Activated gamma-delta T cell treated with Interleukin-2 at 50 U/mL for 16 hours (primary cell): ENCODE measurements around the gene ZNF549.

Experiments
- DNase-seq: peaks from one replicate; pipeline ENCODE4 v3.0.0-alpha.2; 2020

Gene ZNF549

DNA sequence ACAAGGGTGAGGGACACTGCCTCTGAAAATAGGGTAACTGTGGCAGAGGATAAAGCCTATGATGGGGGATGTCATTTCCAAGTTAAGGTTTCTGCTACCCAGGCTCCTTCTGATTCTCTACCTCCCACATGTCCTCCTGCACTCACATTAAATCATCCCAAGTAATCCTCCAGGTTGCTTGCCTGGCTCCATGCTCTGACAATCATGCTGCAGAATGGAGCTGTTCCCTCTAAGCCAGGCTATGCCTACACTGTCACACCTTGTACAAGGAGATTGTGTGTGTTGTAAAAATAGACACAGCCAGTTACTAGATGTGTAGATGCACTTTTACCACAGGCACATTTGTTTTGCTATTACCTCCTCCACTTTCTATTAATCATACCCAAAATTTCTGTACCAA is 43.6 kb downstream of the ZNF549 start:
- no peak for DNase-seq

DNA sequence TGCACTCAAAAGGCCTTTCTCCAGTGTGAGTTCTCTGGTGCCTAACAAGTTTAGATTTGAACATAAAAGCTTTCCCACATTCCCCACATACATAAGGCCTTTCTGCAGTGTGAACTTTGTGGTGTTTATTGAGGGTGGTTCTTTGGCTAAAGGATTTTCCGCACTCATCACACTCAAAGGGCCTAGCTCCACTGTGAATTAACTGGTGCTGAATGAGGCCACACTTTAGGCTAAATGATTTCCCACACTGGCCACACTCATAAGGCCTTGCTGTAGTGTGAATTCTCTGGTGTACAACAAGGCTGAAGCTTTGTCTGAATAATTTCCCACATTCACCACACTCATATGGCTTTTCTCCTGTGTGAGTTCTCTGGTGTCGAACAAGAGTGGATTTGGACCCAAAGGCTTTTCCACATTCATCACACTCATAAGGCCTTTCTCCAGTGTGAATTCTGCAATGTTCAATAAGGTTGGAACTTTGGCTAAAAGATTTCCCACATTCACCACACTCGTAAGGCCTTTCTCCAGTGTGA is 45.3 kb downstream of the ZNF549 start:
- DNase-seq, result no peak

DNA sequence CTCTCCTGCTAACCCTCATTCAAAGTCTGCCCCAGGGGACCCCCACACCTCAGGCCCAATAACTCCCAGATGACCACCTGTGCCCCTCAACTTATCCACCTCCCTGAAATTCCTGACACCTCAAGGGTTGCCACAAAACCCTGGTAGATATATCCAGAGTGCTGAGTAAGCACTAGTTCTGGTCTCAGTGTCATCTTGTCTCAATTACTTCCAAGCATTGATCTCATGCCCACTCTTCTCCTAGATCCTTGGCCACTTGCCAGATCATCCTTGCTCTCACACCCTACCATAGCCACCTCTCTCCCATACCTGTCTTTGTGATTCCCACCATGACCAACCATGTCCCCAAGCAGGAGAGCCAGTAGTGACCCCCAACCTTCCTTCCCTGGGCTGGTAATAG is 49.5 kb downstream of the ZNF549 start:
- DNase-seq, result no peak

DNA sequence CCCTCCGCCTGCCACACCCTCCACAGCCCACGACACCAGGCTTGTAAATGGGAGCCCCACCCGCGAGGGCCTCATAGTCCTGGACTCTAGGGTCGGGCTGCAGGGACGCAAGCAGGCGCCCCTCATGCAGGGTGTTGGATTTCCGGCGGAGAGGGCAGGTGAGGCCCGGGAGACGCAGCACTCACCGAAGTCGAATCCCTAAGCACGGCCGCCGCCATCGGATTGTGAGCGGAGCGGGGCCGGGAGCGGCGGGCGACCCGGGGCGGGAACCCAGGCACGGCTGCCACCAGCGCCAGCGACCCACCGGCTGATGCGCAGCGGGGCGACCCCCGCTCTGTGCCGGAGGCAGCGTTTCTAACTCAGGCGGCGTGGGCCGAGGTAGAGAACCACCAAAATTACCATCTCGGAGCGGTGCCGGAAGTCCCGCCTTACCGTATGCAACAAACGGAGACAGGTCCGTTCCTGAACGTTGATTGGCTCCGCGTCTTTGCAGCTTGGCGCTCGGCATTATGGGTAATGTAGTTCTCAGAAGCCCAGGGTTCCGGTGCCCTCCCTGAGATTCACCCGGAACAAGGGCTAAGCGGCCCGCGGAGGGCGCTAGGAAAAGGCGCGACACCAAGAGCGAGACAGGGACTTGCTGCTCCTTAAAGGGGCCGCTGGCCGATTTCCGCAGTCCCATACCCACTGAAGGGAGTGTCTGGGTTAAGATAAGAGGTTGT is 51.5 kb downstream of the ZNF549 start, which contains the start of gene ZNF416:
Gene ZNF416 (minus strand): TSS at position 425 of the 719 bp plus-strand sequence. CDS start 207 bp downstream, at position 218.
- peak; percentile 95 for DNase-seq

DNA sequence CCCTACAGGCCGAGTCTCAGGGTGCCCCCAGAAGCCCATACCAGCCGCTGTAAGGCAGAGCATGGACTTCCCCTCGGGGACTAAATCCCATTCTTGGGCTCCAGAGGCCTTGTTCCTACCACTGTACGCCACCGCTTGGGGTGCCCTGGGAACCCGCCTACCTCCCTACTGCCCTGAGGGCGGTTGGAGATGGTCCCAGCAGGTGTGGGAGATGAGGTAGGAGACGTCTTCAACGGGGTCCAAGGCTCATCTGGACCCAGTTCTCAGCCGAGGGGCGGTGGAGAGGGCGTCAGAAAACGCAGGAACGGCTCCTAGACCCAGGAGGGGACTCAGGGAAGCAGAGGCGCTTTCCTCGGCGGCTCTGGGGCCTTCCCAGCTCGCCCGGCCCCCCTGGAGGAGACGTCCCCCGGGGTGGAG is 56.0 kb downstream of the ZNF549 start:
- no peak for DNase-seq

DNA sequence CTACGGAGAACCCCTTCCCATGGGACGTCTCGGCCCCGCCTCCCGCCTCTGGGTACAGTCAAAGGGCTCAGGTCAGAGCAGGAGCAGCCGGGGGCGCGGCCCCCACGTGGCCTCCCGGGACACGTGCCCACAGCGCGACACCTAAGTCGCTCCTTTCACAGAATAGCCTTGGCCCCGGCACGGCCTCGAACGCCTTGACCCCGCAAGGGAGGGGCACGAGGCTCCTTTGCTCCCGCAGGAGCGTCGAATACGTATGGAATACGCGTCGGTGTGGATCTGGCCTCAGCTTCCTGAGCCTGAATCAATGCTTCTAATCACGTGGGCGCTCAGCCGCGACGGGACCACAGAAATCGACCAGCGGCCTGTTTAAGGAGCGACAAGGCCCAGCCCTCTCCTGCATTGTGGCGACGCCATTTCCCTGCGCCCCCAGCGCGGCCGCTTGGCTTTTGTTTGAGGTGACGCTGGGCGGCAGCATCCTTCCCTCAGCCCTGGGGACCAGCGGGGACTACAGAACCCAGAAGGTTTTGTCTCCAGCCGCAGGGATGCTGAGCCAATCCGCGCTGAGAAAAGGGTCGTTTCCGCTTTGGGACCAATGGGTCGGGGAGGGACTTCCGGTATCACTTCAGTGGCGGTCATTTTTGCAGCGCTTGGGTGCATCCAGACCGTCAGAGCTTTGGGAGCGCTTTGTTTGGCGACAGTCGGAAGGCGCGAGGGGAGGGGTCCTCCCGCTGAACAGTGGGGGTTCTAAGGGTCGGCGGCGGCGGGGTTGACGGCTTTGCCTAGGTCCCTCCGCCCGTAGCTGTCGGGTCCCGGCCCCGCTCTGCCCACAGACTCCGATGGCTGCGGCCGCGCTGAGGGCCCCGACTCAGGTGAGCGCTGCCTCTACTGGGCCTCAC is 56.6 kb downstream of the ZNF549 start, which contains the start of gene ZIK1:
Gene ZIK1 (plus strand): TSS at position 625 of the 896 bp plus-strand sequence. CDS start 212 bp downstream, at position 837.
- DNase-seq, result peak; percentile 87

DNA sequence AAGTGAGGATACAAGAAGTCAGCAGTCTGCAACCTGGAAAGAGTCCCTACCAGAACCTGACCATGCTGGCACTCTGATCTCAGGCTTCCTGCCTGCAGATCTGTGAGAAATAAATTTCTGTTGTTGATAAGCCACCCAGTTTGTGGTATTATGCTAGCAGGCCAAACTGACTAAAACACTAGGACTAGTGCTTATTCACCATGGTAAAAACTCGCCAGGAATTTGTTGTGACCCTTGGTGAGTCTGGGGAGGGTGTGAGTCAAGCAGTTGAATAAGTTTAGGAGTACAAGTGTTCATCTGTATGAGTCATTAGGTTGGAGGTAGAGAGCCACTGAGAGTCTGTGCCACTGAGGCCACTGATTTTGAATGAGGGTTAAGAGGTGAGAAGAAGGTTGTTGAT is 60.4 kb downstream of the ZNF549 start:
- DNase-seq, result no peak

DNA sequence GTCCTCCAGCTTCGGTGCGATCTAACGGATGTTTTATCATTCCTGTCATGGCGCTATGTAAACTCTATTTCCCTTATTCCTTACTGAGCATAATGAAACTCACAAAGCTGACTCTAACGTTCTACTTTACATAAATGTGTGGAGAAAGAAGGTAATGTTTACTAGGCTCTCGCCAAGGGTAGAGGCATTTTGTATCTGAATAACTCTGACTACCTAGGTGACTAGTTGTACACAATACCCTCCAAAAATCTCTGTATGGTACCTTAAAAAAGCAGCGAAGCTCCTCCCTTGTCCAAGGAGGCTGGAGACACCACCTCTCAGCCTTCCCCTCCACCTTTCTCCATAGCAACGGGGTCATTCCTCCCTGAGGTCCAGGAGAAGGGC is 72.2 kb downstream of the ZNF549 start:
- no peak for DNase-seq

DNA sequence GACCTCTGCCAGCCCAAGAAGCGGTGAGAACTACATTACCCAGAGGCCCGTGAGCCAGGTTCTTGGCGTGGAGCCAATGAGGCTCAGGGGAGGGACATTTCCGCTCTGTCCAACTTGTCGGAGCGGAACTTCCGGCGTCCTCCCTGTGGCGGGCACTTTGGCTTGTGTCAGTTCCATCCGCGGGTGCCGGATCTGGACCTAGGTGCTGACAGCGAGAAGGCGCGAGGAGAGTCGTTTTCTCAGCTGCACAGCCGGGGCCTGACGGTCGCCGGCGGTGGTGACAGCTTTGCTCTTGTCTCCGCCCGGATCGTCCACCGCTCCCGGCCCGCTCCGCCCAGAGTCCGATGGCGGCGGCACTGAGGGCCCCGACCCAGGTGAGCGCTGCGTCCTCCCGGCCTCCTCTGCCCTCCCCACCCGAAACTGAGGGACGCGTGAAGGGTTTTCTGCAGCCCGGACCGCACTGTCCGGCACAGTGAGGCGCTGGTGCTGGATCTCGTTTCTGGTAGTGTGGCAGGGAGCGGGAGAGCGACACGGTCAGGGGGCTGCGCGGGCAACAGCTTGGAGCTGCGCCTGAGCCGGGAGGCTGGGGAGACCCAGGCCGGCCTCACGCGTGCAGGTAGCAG is 72.7 kb downstream of the ZNF549 start, which contains the start of gene ZNF530:
Gene ZNF530 (plus strand): TSS at position 125 of the 623 bp plus-strand sequence. CDS start 4,461 bp downstream, outside the sequence.
- peak; percentile 87 for DNase-seq

DNA sequence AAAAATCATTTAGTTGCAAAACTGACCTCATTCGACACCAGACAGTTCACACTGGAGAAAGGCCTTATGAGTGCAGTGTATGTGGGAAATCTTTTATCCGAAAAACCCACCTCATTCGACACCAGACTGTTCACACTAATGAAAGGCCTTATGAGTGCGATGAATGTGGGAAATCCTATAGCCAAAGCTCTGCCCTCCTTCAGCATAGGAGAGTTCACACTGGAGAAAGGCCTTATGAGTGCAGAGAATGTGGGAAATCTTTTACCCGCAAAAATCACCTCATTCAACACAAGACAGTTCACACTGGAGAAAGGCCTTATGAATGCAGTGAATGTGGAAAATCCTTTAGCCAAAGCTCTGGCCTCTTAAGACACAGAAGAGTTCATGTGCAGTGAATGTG is 79.8 kb downstream of the ZNF549 start:
- DNase-seq, result no peak
